KOPT-K1 (cell line): ENCODE data around the gene TMEM178B.

Experiments used
- H3K27ac ChIP-seq: fragments of 200-600 bp; sonication (generic); 2 replicates; pipeline ENCODE4 v1.5.1; 2016; ENCODE audit warnings: antibody characterized with exemption, mild to moderate bottlenecking, low read depth, low read length; ENCODE audit not compliant: poor library complexity, severe bottlenecking
- H3K36me3 ChIP-seq: fragments of 200-600 bp; sonication (generic); 2 replicates; pipeline ENCODE4 v1.5.1; 2017; ENCODE audit warnings: antibody characterized with exemption, mild to moderate bottlenecking, low read length, moderate library complexity; ENCODE audit not compliant: insufficient read depth
- H3K9me3 ChIP-seq: fragments of 200-600 bp; sonication (generic); 2 replicates; pipeline ENCODE4 v1.5.1; 2017; ENCODE audit warnings: antibody characterized with exemption, low read length, mild to moderate bottlenecking; ENCODE audit not compliant: insufficient read depth, poor library complexity, severe bottlenecking

The TMEM178B gene

GRCh38 chr7:141203177-141203576 is 129.3 kb downstream of the TMEM178B start:
- Histone ChIP-seq H3K27ac (no peak overlapping the region), H3K36me3 (no peaks in the 10 kb centered on the region), H3K9me3 (no peaks in the 10 kb centered on the region)

DNA sequence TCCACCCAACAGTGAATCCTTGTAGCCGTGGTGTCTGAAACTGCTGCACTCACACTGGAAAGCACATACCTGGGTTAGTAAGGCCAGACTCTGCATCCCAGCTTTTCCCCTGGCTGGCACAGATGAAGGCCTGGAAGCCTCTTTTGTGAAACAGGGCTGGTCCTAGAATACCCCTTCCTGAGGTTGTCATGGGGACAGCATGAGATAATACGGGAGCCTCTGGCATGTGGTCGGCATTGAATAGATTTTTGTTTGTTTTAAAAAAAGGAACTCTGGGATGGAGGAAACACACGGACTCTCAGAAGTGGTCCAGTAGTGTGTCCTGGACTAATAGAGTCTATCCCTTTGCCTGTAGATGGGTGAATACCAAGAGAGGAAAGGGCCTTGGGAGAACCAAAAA is 129.7 kb downstream of the TMEM178B start:
- no peaks in the 10 kb centered on the region for H3K36me3 ChIP-seq
- H3K9me3 ChIP-seq = no peaks in the 10 kb centered on the region
- H3K27ac ChIP-seq = no peak overlapping the region

GRCh38 chr7:141207661-141208060 is 133.8 kb downstream of the TMEM178B start:
- Histone ChIP-seq H3K27ac (no peak overlapping the region), H3K9me3 (no peaks in the 10 kb centered on the region), H3K36me3 (no peaks in the 10 kb centered on the region)

DNA sequence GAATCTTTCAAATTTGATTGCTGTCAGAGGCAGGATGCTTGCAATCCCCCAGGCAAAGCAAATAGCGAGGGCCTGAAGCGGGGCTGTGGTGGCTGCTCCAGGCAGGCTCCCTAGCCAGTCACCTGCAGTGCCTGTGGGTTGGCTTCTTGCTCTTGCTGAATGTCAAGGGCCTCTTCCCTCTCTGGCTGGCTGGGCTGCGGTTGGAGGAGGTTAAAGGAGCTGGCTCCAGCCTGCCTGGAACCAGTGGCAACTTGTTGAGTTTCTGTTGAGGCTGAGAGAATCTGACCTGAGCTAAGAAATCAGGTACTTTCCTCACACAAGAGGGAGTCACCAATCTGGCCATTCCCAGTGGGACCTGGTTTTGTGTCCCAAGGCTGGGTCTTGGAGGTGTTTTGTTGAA is 134.7 kb downstream of the TMEM178B start:
- Histone ChIP-seq H3K9me3 (no peaks in the 10 kb centered on the region), H3K36me3 (no peaks in the 10 kb centered on the region), H3K27ac (no peak overlapping the region)

- no peaks in the 10 kb centered on the region for H3K36me3 ChIP-seq
- H3K9me3 ChIP-seq = no peaks in the 10 kb centered on the region
- no peak overlapping the region for H3K27ac ChIP-seq
Observed at GRCh38 chr7:141209454-141209853, 135.6 kb downstream of the TMEM178B start.

DNA sequence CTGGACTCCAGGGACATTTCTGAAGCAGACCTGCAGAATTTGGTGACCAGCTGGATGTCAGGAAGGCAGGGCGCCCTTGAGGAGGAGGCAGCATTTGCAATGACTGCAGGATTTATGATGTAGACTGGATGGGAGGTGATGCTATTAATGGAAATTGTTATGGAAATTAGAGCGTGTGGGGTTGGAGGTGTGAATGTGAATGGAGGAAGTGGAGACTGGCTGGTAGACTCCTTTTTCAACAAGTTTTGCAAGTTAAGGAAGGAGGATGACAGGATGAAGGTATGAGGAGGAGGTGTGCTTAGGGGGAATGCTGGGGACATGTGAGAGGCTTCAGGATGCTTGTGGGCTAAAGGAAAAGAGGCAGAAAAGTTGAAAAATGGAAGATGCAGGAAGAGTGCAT is 137.0 kb downstream of the TMEM178B start:
- H3K27ac ChIP-seq = no peak overlapping the region
- H3K36me3 ChIP-seq = no peaks in the 10 kb centered on the region
- H3K9me3 ChIP-seq = no peaks in the 10 kb centered on the region

DNA sequence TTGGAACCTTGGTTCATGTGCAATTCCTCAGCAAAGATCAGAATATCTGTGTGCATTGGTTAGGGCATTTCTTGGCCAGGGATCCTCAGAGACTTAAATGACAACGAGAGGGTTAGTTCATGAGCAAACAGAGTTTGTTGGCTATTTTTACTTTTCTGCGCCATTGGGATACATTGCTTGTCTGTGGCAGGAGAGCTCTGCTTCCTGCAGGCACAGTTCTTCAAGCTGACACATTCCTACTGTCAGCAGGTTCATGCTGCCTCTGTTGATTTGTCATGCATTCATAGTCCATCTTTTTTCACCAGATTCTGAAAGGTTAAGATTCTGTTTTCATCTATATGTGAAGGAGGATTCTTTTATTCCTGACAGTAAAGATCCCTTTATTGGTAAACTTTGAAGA is 139.4 kb downstream of the TMEM178B start:
- H3K27ac ChIP-seq = no peak overlapping the region
- H3K36me3 ChIP-seq = no peaks in the 10 kb centered on the region
- H3K9me3 ChIP-seq = no peaks in the 10 kb centered on the region

DNA sequence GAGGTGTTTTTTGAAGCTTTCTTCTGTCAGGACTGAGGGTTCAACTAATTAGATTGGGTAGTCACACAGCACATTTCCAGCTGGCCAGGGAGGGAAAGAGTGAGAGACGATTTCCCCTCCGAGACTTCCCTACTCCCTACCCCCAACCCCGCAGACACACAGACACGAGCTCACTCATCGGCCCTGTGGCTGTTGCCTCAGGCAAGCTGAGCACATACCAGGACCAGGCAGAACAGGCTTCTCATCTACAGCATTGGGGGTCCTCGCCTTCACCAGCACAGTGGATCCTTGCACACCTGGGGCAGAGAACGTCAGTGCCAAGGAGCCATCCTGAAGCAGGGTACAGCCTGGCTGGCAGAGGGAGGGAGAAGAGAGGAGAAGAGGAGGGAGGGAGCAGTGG is 144.1 kb downstream of the TMEM178B start:
- H3K27ac ChIP-seq = no peak overlapping the region
- no peaks in the 10 kb centered on the region for H3K9me3 ChIP-seq
- H3K36me3 ChIP-seq = no peaks in the 10 kb centered on the region

DNA sequence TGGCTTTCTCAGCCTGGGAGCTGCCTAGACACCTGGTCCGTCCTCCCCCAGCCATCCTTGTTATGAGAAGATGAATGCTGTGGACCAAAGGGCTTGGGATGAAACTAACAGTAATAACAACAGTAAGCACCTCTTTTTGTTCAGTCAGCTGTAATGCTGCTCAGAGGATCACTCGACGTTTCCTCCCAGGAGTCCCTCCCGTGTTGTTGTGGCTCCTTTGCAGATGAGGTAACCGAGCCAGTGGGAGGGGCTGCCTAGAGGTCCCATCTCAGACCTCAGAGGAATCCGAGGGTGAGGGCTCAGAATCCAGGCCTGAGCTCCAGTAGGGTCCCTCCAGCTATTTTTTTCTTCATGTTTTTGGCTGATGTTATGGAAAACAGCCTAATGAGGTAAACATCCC is 145.1 kb downstream of the TMEM178B start:
- H3K9me3 ChIP-seq = no peaks in the 10 kb centered on the region
- H3K27ac ChIP-seq = no peak overlapping the region
- H3K36me3 ChIP-seq = no peaks in the 10 kb centered on the region

DNA sequence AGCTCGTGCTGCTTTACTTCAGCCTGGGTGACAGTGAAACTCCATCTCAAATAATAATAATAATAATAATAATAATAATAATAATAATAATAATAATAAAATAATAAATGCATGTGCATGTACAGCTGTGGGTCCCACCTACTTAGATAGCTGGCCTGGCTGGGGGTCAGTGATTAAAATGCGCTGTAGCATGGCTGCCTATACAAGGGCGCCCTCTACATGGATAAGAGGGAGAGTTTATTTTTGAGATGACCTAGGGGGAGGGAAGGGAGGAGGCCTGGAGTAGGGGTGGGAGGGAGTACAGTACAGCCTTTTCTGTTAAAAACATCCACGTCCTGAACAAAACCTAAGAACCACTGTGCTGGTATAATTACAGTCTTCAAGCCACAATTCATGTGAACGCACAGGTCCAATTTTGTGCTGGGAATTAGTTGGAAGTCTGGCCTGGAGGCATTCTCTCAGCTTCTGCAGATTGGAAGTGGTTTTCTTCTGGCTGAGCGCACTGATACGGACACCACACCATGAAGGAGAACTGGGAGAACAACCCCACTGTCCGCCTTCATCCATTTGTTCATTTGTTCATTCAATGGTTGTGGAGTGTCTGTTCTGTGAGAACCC is 146.5 kb downstream of the TMEM178B start:
- H3K36me3 ChIP-seq = no peaks in the 10 kb centered on the region
- no peaks in the 10 kb centered on the region for H3K9me3 ChIP-seq
- H3K27ac ChIP-seq = no peak overlapping the region

GRCh38 chr7:141221007-141221612 is 147.2 kb downstream of the TMEM178B start:
- no peak overlapping the region for H3K27ac ChIP-seq
- H3K9me3 ChIP-seq = no peaks in the 10 kb centered on the region
- H3K36me3 ChIP-seq = no peaks in the 10 kb centered on the region

GRCh38 chr7:141225916-141226618 is 152.2 kb downstream of the TMEM178B start:
- no peak overlapping the region for H3K27ac ChIP-seq
- H3K9me3 ChIP-seq = no peaks in the 10 kb centered on the region
- H3K36me3 ChIP-seq = no peaks in the 10 kb centered on the region

GRCh38 chr7:141227454-141227853 is 153.6 kb downstream of the TMEM178B start:
- H3K9me3 ChIP-seq = no peaks in the 10 kb centered on the region
- no peak overlapping the region for H3K27ac ChIP-seq
- H3K36me3 ChIP-seq = no peaks in the 10 kb centered on the region

- no peaks in the 10 kb centered on the region for H3K36me3 ChIP-seq
- H3K9me3 ChIP-seq = no peaks in the 10 kb centered on the region
- no peak overlapping the region for H3K27ac ChIP-seq
Observed at GRCh38 chr7:141228482-141228881, 154.6 kb downstream of the TMEM178B start.

- Histone ChIP-seq H3K36me3 (no peaks in the 10 kb centered on the region), H3K27ac (no peak overlapping the region), H3K9me3 (no peaks in the 10 kb centered on the region)
Observed at GRCh38 chr7:141231018-141231792, 157.3 kb downstream of the TMEM178B start.
